Ishikawa (cell line): ENCODE data around the gene CFLAR.

Source experiments
- CEBPB ChIP-seq: IDR thresholded peaks from 2 replicates; pipeline ENCODE4 v1.6.1; 2012
- CREB1 ChIP-seq: IDR thresholded peaks from 2 replicates; pipeline ENCODE4 v1.6.1; 2012; ENCODE audit warnings: low read depth
- EGR1 ChIP-seq: IDR thresholded peaks from 2 replicates; pipeline ENCODE4 v1.6.1; 2012
- EP300 ChIP-seq: IDR thresholded peaks from 2 replicates; pipeline ENCODE4 v1.6.1; 2012; ENCODE audit warnings: borderline replicate concordance
- FOXM1 ChIP-seq: IDR thresholded peaks from 2 replicates; pipeline ENCODE4 v1.6.1; 2012; ENCODE audit warnings: low read depth, borderline replicate concordance
- NFIC ChIP-seq: IDR thresholded peaks from 2 replicates; pipeline ENCODE4 v1.6.1; 2012
- RAD21 ChIP-seq: IDR thresholded peaks from 2 replicates; pipeline ENCODE4 v1.6.1; 2012; ENCODE audit warnings: low read depth
- TAF1 ChIP-seq: IDR thresholded peaks from 2 replicates; pipeline ENCODE4 v1.6.1; 2012; ENCODE audit warnings: low read depth, mild to moderate bottlenecking
- TCF12 ChIP-seq: IDR thresholded peaks from 2 replicates; pipeline ENCODE4 v1.6.1; 2012; ENCODE audit warnings: low read depth
- TEAD4 ChIP-seq: IDR thresholded peaks from 2 replicates; pipeline ENCODE4 v1.6.1; 2012
- YY1 ChIP-seq: IDR thresholded peaks from 2 replicates; pipeline ENCODE4 v1.6.1; 2012; ENCODE audit warnings: low read depth
- ZBTB7A ChIP-seq: IDR thresholded peaks from 2 replicates; pipeline ENCODE4 v1.6.1; 2012; ENCODE audit warnings: low read depth
- TF ChIP-seq, protein P1 (sequence below): IDR thresholded peaks from 2 replicates; pipeline ENCODE4 v1.6.1; 2012
- TF ChIP-seq, protein P2 (sequence below): IDR thresholded peaks from 2 replicates; pipeline ENCODE4 v1.6.1; 2012
- TF ChIP-seq, protein P3 (sequence below): IDR thresholded peaks from 2 replicates; pipeline ENCODE4 v1.6.1; 2012; ENCODE audit warnings: low read depth, mild to moderate bottlenecking

CFLAR gene

DNA sequence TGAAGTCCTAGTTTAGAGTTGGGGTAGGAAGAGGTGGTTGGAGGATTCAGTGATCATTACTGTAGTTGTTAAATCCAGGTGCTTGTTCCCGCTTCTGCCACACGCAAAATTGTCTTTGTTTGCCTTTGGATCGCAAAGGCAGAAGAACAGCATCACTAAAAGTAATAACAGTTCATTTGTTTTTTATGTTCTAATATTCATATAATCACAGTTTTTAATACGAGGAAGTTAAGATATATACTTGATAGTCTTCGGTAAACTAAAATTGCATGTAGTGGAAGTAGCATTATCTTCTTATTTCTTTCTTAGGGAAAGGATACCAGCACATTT lies 43.8 kb upstream of the CFLAR start:
- TF ChIP-seq TCF12, result no peak
- TF ChIP-seq CEBPB, result no peak
- TF ChIP-seq, protein P1, sequence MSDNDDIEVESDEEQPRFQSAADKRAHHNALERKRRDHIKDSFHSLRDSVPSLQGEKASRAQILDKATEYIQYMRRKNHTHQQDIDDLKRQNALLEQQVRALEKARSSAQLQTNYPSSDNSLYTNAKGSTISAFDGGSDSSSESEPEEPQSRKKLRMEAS, result no peak
- TF ChIP-seq, protein P2, sequence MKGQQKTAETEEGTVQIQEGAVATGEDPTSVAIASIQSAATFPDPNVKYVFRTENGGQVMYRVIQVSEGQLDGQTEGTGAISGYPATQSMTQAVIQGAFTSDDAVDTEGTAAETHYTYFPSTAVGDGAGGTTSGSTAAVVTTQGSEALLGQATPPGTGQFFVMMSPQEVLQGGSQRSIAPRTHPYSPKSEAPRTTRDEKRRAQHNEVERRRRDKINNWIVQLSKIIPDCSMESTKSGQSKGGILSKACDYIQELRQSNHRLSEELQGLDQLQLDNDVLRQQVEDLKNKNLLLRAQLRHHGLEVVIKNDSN, result no peak
- no peak for TF ChIP-seq ZBTB7A
- TF ChIP-seq TAF1, result no peak
- TF ChIP-seq FOXM1, result no peak
- no peak for TF ChIP-seq TEAD4
- TF ChIP-seq EP300, result no peak
- TF ChIP-seq RAD21, result no peak
- no peak for TF ChIP-seq YY1
- no peak for TF ChIP-seq EGR1
- no peak for TF ChIP-seq CREB1
- TF ChIP-seq, protein P3, sequence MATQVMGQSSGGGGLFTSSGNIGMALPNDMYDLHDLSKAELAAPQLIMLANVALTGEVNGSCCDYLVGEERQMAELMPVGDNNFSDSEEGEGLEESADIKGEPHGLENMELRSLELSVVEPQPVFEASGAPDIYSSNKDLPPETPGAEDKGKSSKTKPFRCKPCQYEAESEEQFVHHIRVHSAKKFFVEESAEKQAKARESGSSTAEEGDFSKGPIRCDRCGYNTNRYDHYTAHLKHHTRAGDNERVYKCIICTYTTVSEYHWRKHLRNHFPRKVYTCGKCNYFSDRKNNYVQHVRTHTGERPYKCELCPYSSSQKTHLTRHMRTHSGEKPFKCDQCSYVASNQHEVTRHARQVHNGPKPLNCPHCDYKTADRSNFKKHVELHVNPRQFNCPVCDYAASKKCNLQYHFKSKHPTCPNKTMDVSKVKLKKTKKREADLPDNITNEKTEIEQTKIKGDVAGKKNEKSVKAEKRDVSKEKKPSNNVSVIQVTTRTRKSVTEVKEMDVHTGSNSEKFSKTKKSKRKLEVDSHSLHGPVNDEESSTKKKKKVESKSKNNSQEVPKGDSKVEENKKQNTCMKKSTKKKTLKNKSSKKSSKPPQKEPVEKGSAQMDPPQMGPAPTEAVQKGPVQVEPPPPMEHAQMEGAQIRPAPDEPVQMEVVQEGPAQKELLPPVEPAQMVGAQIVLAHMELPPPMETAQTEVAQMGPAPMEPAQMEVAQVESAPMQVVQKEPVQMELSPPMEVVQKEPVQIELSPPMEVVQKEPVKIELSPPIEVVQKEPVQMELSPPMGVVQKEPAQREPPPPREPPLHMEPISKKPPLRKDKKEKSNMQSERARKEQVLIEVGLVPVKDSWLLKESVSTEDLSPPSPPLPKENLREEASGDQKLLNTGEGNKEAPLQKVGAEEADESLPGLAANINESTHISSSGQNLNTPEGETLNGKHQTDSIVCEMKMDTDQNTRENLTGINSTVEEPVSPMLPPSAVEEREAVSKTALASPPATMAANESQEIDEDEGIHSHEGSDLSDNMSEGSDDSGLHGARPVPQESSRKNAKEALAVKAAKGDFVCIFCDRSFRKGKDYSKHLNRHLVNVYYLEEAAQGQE, result no peak
- no peak for TF ChIP-seq NFIC

DNA sequence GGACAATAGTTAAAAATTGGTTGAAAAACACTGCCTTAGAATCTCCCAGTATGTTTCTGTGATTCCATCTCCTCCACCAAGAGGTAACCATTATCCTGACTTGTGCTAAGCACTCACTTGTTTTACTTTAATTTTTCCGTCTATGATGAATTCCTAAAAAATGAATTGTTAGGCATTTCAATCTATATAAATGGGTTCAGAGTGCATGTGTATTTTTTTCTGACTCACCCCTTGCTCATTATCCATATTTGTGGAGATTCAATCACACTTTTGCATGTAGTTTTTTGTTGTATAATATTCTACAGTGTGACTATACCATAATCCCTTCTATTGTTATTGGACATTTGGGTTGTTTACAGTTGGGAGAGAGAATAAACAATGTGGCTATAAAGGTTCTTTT lies 42.9 kb upstream of the CFLAR start:
- TF ChIP-seq FOXM1 (no peak), YY1 (no peak), CREB1 (no peak), EGR1 (no peak), RAD21 (no peak), EP300 (no peak), CEBPB (no peak), ZBTB7A (no peak), TEAD4 (no peak)
- TF ChIP-seq, protein P2, result no peak
- TF ChIP-seq, protein P1, result no peak

DNA sequence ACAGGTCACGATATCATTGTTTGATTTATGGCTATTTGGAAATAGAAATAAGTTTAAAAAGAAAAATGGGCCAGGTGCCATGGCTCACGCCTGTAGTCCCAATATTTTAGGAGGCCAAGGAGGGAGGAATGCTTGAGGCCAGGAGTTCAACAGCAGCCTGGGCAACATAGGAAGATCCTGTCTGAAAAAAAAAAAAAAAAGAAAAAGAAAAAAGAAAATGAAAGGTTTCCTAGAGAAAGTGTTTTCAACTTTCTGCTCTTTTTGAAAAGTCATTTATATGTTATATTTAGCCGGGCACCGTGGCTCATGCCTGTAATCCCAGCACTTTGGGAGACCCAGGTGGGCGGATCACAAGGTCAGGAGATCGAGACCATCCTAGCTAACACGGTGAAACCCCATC lies 41.0 kb upstream of the CFLAR start:
- TF ChIP-seq TCF12 (no peak), TEAD4 (no peak), EP300 (no peak), YY1 (no peak), EGR1 (no peak), ZBTB7A (no peak), CEBPB (no peak), RAD21 (no peak), FOXM1 (no peak), CREB1 (no peak), TAF1 (no peak), NFIC (no peak)
- TF ChIP-seq, protein P3, result no peak
- TF ChIP-seq, protein P2, result no peak
- TF ChIP-seq, protein P1, result no peak

DNA sequence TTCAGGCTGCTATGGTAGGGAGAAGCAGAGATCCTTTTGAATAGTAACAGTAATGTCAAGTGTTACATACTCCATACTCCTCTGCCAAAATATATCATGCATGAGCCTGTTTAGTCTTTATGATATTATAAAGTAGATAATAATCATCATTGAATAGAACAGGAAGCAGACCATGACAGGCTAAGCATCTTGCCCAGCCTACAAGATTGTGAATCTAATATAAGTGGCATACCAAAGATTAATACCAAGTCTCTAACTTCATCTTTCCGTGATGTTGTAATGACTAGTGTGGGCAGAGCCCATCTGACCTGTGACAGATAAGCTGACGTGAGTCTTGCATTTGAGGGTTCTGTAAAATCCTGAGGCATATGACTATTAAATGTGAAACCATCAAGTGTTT lies 31.1 kb upstream of the CFLAR start:
- no peak for TF ChIP-seq FOXM1
- no peak for TF ChIP-seq TCF12
- no peak for TF ChIP-seq NFIC
- TF ChIP-seq, protein P2, result no peak
- no peak for TF ChIP-seq YY1
- no peak for TF ChIP-seq RAD21
- TF ChIP-seq ZBTB7A, result no peak
- TF ChIP-seq CEBPB, result no peak
- no peak for TF ChIP-seq TEAD4
- TF ChIP-seq, protein P1, result no peak
- TF ChIP-seq EGR1, result no peak
- no peak for TF ChIP-seq CREB1
- no peak for TF ChIP-seq EP300
- TF ChIP-seq, protein P3, result no peak
- no peak for TF ChIP-seq TAF1
